OCI-LY1 (cell line): ENCODE data around the gene LDAF1.

Experiments used
- H2AFZ ChIP-seq: fragments of 200-600 bp; sonication (generic), shearing (Covaris generic); 2 replicates; pipeline ENCODE4 v1.6.0; 2014; ENCODE audit warnings: antibody characterized with exemption, mild to moderate bottlenecking, low read length
- H3F3A ChIP-seq: fragments of 200-600 bp; sonication (generic), shearing (Covaris generic); 2 replicates; pipeline ENCODE4 v1.6.0; 2014; ENCODE audit warnings: mild to moderate bottlenecking, antibody characterized with exemption, low read length, moderate library complexity; ENCODE audit not compliant: insufficient read depth
- H3K27ac ChIP-seq: fragments of 200-600 bp; sonication (generic); 2 replicates; pipeline ENCODE4 v1.5.1; 2014; ENCODE audit warnings: low read length, mixed run types, mild to moderate bottlenecking, low read depth; ENCODE audit not compliant: poor library complexity, severe bottlenecking
- H3K27me3 ChIP-seq: fragments of 200-600 bp; sonication (generic); 2 replicates; pipeline ENCODE4 v1.6.0; 2014; ENCODE audit warnings: antibody characterized with exemption, mild to moderate bottlenecking, low read length, moderate library complexity; ENCODE audit not compliant: insufficient read depth
- H3K36me3 ChIP-seq: fragments of 200-600 bp; sonication (generic); 2 replicates; pipeline ENCODE4 v1.6.1; 2014; ENCODE audit warnings: mild to moderate bottlenecking, antibody characterized with exemption, low read length, moderate library complexity, mixed read lengths; ENCODE audit not compliant: insufficient read depth
- H3K4me1 ChIP-seq: fragments of 200-600 bp; sonication (generic); 2 replicates; pipeline ENCODE4 v1.5.1; 2014; ENCODE audit warnings: mild to moderate bottlenecking, low read length, moderate library complexity; ENCODE audit not compliant: insufficient read depth, severe bottlenecking
- H3K4me2 ChIP-seq: fragments of 200-600 bp; sonication (generic), shearing (Covaris generic); 2 replicates; pipeline ENCODE4 v1.6.1; 2014; ENCODE audit warnings: low read length
- H3K4me3 ChIP-seq: fragments of 200-600 bp; sonication (generic); 2 replicates; pipeline ENCODE4 v1.5.1; 2014; ENCODE audit warnings: low read length, low read depth, mild to moderate bottlenecking, mixed read lengths; ENCODE audit not compliant: poor library complexity, severe bottlenecking
- H3K79me2 ChIP-seq: fragments of 200-600 bp; shearing (Covaris generic); 2 replicates; pipeline ENCODE4 v1.6.1; 2016; ENCODE audit warnings: mixed run types, low read length, mixed read lengths; ENCODE audit not compliant: insufficient read depth
- H3K9ac ChIP-seq: fragments of 200-600 bp; sonication (generic), shearing (Covaris generic); 2 replicates; pipeline ENCODE4 v1.6.1; 2014; ENCODE audit warnings: mild to moderate bottlenecking, low read length, mixed read lengths
- H3K9me2 ChIP-seq: fragments of 200-600 bp; sonication (generic), shearing (Covaris generic); 2 replicates; pipeline ENCODE4 v1.6.1; 2014; ENCODE audit warnings: low read depth, mild to moderate bottlenecking, low read length, mixed read lengths
- H3K9me3 ChIP-seq: fragments of 200-600 bp; shearing (Covaris generic); 2 replicates; pipeline ENCODE4 v1.6.1; 2014; ENCODE audit warnings: low read length, mixed read lengths
- H4K20me1 ChIP-seq: fragments of 200-600 bp; sonication (generic), shearing (Covaris generic); 2 replicates; pipeline ENCODE4 v1.6.0; 2016; ENCODE audit warnings: mild to moderate bottlenecking, low read length; ENCODE audit not compliant: insufficient read depth
- CTCF ChIP-seq: fragments of 200-600 bp; sonication (generic), shearing (Covaris generic); IDR thresholded peaks from 2 replicates; pipeline ENCODE4 v1.5.1; 2017; ENCODE audit warnings: mild to moderate bottlenecking, antibody characterized with exemption, low read length, moderate library complexity, mixed read lengths
- EZH2 ChIP-seq: fragments of 200-600 bp; sonication (generic), shearing (Covaris generic); IDR thresholded peaks from 2 replicates; pipeline ENCODE4 v1.8.0; 2017; ENCODE audit warnings: borderline replicate concordance, mixed run types, mild to moderate bottlenecking, antibody characterized with exemption, low read length, moderate library complexity, mixed read lengths

Gene LDAF1

GRCh38 chr16:21211486-21211885 lies 53.0 kb downstream of the LDAF1 start, which contains the start of gene ZP2:
TSS of gene ZP2 (minus strand) at chr16:21211574. CDS start at chr16:21211547, 27 bp downstream.
- Histone ChIP-seq H3K79me2 (no peaks in the 10 kb centered on the region), H3K27ac (no peak within 1 kb of the TSS), H2AFZ (no peak within 1 kb of the TSS), H4K20me1 (no peaks in the 10 kb centered on the region), H3K9me2 (no peaks in the 10 kb centered on the region), H3K27me3 (peaks cover 5% of the 10 kb centered on the region; the same call in 1 of the 2 replicates), H3F3A (no peaks in the 10 kb centered on the region), H3K36me3 (no peaks in the 10 kb centered on the region), H3K4me2 (no peak within 1 kb of the TSS), H3K4me1 (no peaks in the 10 kb centered on the region), H3K9me3 (no peaks in the 10 kb centered on the region), H3K9ac (no peak within 1 kb of the TSS), H3K4me3 (no peak within 1 kb of the TSS)
- no peak for TF ChIP-seq CTCF
- no peak for TF ChIP-seq EZH2

GRCh38 chr16:21214086-21214485 lies 55.6 kb downstream of the LDAF1 start:
- Histone ChIP-seq H3F3A (no peaks in the 10 kb centered on the region), H3K36me3 (no peaks in the 10 kb centered on the region), H3K9me2 (no peaks in the 10 kb centered on the region), H3K27me3 (peaks cover 7% of the 10 kb centered on the region; the same call in 1 of the 2 replicates), H3K27ac (no peak overlapping the region), H3K4me2 (no peak overlapping the region), H3K9ac (no peak overlapping the region), H2AFZ (no peak overlapping the region), H3K4me3 (no peak overlapping the region), H3K4me1 (no peaks in the 10 kb centered on the region), H3K9me3 (no peaks in the 10 kb centered on the region), H4K20me1 (no peaks in the 10 kb centered on the region), H3K79me2 (no peaks in the 10 kb centered on the region)
- TF ChIP-seq CTCF (no peak), EZH2 (no peak)

- Histone ChIP-seq H3F3A (no peaks in the 10 kb centered on the region), H3K4me3 (no peak overlapping the region), H3K4me1 (no peaks in the 10 kb centered on the region), H2AFZ (no peak overlapping the region), H3K9ac (no peak overlapping the region), H4K20me1 (no peaks in the 10 kb centered on the region), H3K9me3 (no peaks in the 10 kb centered on the region), H3K4me2 (no peak overlapping the region), H3K36me3 (no peaks in the 10 kb centered on the region), H3K27ac (no peak overlapping the region), H3K9me2 (no peaks in the 10 kb centered on the region), H3K79me2 (no peaks in the 10 kb centered on the region), H3K27me3 (peaks cover 7% of the 10 kb centered on the region; the same call in 1 of the 2 replicates)
- no peak for TF ChIP-seq EZH2
- TF ChIP-seq CTCF, result no peak
These were observed 58.6 kb downstream of the LDAF1 start for GRCh38 chr16:21217121-21217520.
